H9 (cell line): Measurements from ENCODE around the gene WNT7B. TPM values are rescaled to one million over a fixed set of nuclear protein-coding genes. Genes with fewer than 3 reads are reported as not detected.

Source experiments
- DNase-seq: peaks from one replicate; pipeline ENCODE4 v3.0.0-alpha.2; 2017
- H2AFZ ChIP-seq: one replicate; pipeline ENCODE4 v1.6.1; 2013; ENCODE audit warnings: mild to moderate bottlenecking, low read length, control low read depth, moderate library complexity
- H2AK5ac ChIP-seq: 2 replicates; pipeline ENCODE4 v1.6.1; 2013; ENCODE audit warnings: low read length, control low read depth, mixed read lengths; ENCODE audit not compliant: insufficient read length
- H2BK120ac ChIP-seq: one replicate; pipeline ENCODE4 v1.6.1; 2013; ENCODE audit warnings: low read depth, mild to moderate bottlenecking, low read length, control low read depth, inconsistent platforms; ENCODE audit not compliant: poor library complexity, severe bottlenecking
- H2BK12ac ChIP-seq: 2 replicates; pipeline ENCODE4 v1.6.1; 2013; ENCODE audit warnings: low read length, control low read depth, mixed read lengths, low read depth; ENCODE audit not compliant: insufficient read length
- H2BK15ac ChIP-seq: 2 replicates; pipeline ENCODE4 v1.6.1; 2013; ENCODE audit warnings: low read depth, low read length, control low read depth
- H2BK20ac ChIP-seq: one replicate; pipeline ENCODE4 v1.6.1; 2013; ENCODE audit warnings: low read depth, mild to moderate bottlenecking, low read length, control low read depth, inconsistent platforms; ENCODE audit not compliant: poor library complexity, severe bottlenecking
- H2BK5ac ChIP-seq: 2 replicates; pipeline ENCODE4 v1.6.1; 2013; ENCODE audit warnings: low read length, control low read depth, mixed read lengths; ENCODE audit not compliant: insufficient read length
- H3K14ac ChIP-seq: 2 replicates; pipeline ENCODE4 v1.6.1; 2013; ENCODE audit warnings: low read length, control low read depth; ENCODE audit not compliant: insufficient read depth
- H3K18ac ChIP-seq: 2 replicates; pipeline ENCODE4 v1.6.1; 2013; ENCODE audit warnings: low read depth, mild to moderate bottlenecking, mixed read lengths, low read length, control low read depth; ENCODE audit not compliant: insufficient read length
- H3K23ac ChIP-seq: 2 replicates; pipeline ENCODE4 v1.6.1; 2013; ENCODE audit warnings: low read length, control low read depth, mixed read lengths, low read depth; ENCODE audit not compliant: insufficient read length
- H3K23me2 ChIP-seq: 2 replicates; pipeline ENCODE4 v1.6.1; 2013; ENCODE audit warnings: low read depth, mild to moderate bottlenecking, mixed read lengths, low read length, control low read depth; ENCODE audit not compliant: insufficient read length, poor library complexity, severe bottlenecking
- H3K27ac ChIP-seq: 2 replicates; pipeline ENCODE4 v1.5.1; 2013; ENCODE audit warnings: low read length, control low read depth, mixed read lengths, low read depth; ENCODE audit not compliant: insufficient read length
- H3K27me3 ChIP-seq: 2 replicates; pipeline ENCODE4 v1.6.1; 2013; ENCODE audit warnings: low read length, control low read depth, inconsistent platforms; ENCODE audit not compliant: insufficient read depth
- H3K4ac ChIP-seq: 2 replicates; pipeline ENCODE4 v1.6.1; 2013; ENCODE audit warnings: low read depth, mild to moderate bottlenecking, control low read depth, inconsistent platforms, low read length, moderate library complexity
- H3K4me1 ChIP-seq: 2 replicates; pipeline ENCODE4 v1.6.1; 2013; ENCODE audit warnings: low read length, control low read depth, inconsistent platforms; ENCODE audit not compliant: insufficient read depth
- H3K4me2 ChIP-seq: 2 replicates; pipeline ENCODE4 v1.6.1; 2013; ENCODE audit warnings: low read length, control low read depth, mixed read lengths; ENCODE audit not compliant: insufficient read length, insufficient read depth
- H3K56ac ChIP-seq: 2 replicates; pipeline ENCODE4 v1.6.1; 2013; ENCODE audit warnings: low read depth, mild to moderate bottlenecking, mixed read lengths, low read length, control low read depth; ENCODE audit not compliant: insufficient read length
- H3K79me1 ChIP-seq: 2 replicates; pipeline ENCODE4 v1.6.1; 2013; ENCODE audit warnings: low read depth, mild to moderate bottlenecking, moderate library complexity, low read length, control low read depth, inconsistent platforms; ENCODE audit not compliant: insufficient read depth, poor library complexity, severe bottlenecking
- H3K79me2 ChIP-seq: 2 replicates; pipeline ENCODE4 v1.6.1; 2013; ENCODE audit warnings: low read length, control low read depth, inconsistent platforms; ENCODE audit not compliant: insufficient read depth
- H3K9ac ChIP-seq: 2 replicates; pipeline ENCODE4 v1.6.1; 2013; ENCODE audit warnings: low read length, control low read depth, mixed read lengths; ENCODE audit not compliant: insufficient read length; ENCODE audit errors: extremely low read depth
- H3K9me3 ChIP-seq: one replicate; pipeline ENCODE4 v1.6.1; 2013; ENCODE audit warnings: low read depth, low read length, inconsistent platforms; ENCODE audit not compliant: control insufficient read depth
- H3T11ph ChIP-seq: one replicate; pipeline ENCODE4 v1.6.1; 2013; ENCODE audit warnings: mild to moderate bottlenecking, low read length, control low read depth, inconsistent platforms
- H4K20me1 ChIP-seq: one replicate; pipeline ENCODE4 v1.6.1; 2013; ENCODE audit not compliant: control insufficient read depth, insufficient read length, insufficient read depth
- H4K5ac ChIP-seq: 2 replicates; pipeline ENCODE4 v1.6.1; 2013; ENCODE audit warnings: low read depth, mild to moderate bottlenecking, mixed read lengths, low read length, control low read depth; ENCODE audit not compliant: insufficient read length
- H4K8ac ChIP-seq: replicated peaks from 2 replicates; pipeline ENCODE4 v1.6.1; 2013; ENCODE audit warnings: low read length, control low read depth, mixed read lengths, low read depth; ENCODE audit not compliant: insufficient read length
- H4K91ac ChIP-seq: 2 replicates; pipeline ENCODE4 v1.6.1; 2013; ENCODE audit warnings: low read depth, mild to moderate bottlenecking, moderate library complexity, mixed read lengths, low read length, control low read depth; ENCODE audit not compliant: insufficient read length
- H3K27ac Mint-ChIP-seq, 3 experiments: 2 replicates in 2 of 3; 3 replicates in 1 of 3; pipeline ENCODE4 v1.8.0; 2020 to 2021; ENCODE audit warnings: mixed read lengths in 3 of 3, mild to moderate bottlenecking in 1 of 3, moderate library complexity in 1 of 3
- H3K27me3 Mint-ChIP-seq: 2 replicates; pipeline ENCODE4 v1.8.0; 2021; ENCODE audit warnings: low read depth, mild to moderate bottlenecking, moderate library complexity, mixed read lengths
- H3K36me3 Mint-ChIP-seq, 3 experiments: 2 replicates in 2 of 3; 3 replicates in 1 of 3; pipeline ENCODE4 v1.8.0; 2020 to 2021; ENCODE audit warnings: low read depth in 3 of 3, mixed read lengths in 3 of 3; ENCODE audit not compliant: insufficient read depth in 1 of 3
- H3K4me1 Mint-ChIP-seq, 2 experiments: 2 replicates each; pipeline ENCODE4 v1.8.0; 2020; ENCODE audit warnings: mixed read lengths in 2 of 2
- H3K4me3 Mint-ChIP-seq, 2 experiments: 2 replicates in 1 of 2; 3 replicates in 1 of 2; pipeline ENCODE4 v1.8.0; 2020 to 2021; ENCODE audit warnings: mild to moderate bottlenecking in 2 of 2, mixed read lengths in 2 of 2, moderate library complexity in 1 of 2
- H3K9me3 Mint-ChIP-seq, 2 experiments: 2 replicates in 1 of 2; 3 replicates in 1 of 2; pipeline ENCODE4 v1.8.0; 2020; ENCODE audit warnings: mild to moderate bottlenecking in 2 of 2, mixed read lengths in 2 of 2, moderate library complexity in 1 of 2
- CTCF ChIP-seq: fragments of 200-600 bp; sonication (generic); conservative IDR thresholded peaks from 3 replicates; pipeline ENCODE4 v1.8.0; 2021; ENCODE audit warnings: antibody characterized with exemption, mild to moderate bottlenecking
- WGBS: extraction: QIAGEN DNeasy Blood & Tissue Kit; methylation state at CpG from one replicate; pipeline ENCODE4 v1.1.7; 2013; ENCODE audit warnings: missing lambda C conversion rate, low lambda C conversion rate, mixed read lengths; ENCODE audit not compliant: insufficient read length; ENCODE audit errors: extremely low coverage; 5-methylcytosine and 5-hydroxymethylcytosine counted together
- total RNA-seq: library from RNA; stranded (reverse); gene quantifications from 2 replicates; pipeline ENCODE4 v1.2.1, GENCODE V29; 2021

The WNT7B gene
- total RNA-seq, 1 experiment from 2014 or later: 0.09 TPM

DNA sequence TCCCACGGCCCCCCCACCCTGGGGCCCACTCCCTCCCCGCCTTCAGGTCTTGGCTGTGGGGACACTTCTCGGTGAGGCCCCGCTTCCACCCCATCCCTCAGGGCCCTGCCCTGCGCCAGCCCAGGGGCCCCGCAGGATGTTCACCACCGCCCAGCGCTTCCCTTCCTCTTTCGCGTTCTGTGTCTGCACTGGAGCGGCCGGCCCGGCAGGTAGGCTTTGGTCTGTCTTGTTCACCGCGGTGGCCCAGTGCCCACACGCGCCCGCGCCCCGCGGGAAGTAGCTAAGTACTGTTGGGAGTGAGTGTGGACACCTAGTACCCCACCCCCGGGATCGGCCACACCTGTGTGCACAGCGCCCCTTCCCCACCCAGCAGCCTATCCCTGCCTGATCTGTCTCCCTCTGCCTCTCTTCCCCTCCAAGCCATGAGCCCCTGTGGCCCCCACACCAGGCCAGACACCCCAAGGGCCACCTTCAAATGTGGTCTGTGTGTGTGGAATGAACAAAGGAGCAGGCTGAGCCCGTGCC lies 85.4 kb downstream of the WNT7B start:
- no peak overlapping the region for H2AFZ ChIP-seq
- H3K27ac ChIP-seq: no peak overlapping the region
- Mint-ChIP-seq H3K4me3 (no peak overlapping the region), H3K4me1 (peaks cover 5 to 10% of the 10 kb centered on the region in 2 experiments), H3K27me3 (peaks cover 4% of the 10 kb centered on the region), H3K9me3 (no peaks in the 10 kb centered on the region), H3K36me3 (no peaks in the 10 kb centered on the region), H3K27ac (no peak overlapping the region)
- H3K23me2 ChIP-seq: no peaks in the 10 kb centered on the region
- H3K9ac ChIP-seq: no peak overlapping the region
- no peaks in the 10 kb centered on the region for H3K27me3 ChIP-seq
- no peak overlapping the region; the same call in 1 of the 2 replicates for H3K14ac ChIP-seq
- H4K8ac ChIP-seq: no peak overlapping the region
- no peak overlapping the region for H2BK5ac ChIP-seq
- H2BK15ac ChIP-seq: no peak overlapping the region
- no peak for DNase-seq
- no peak overlapping the region for H2AK5ac ChIP-seq
- no peaks in the 10 kb centered on the region; the same call in 1 of the 2 replicates for H3K4me1 ChIP-seq
- H3K79me2 ChIP-seq: no peaks in the 10 kb centered on the region
- H3K56ac ChIP-seq: no peak overlapping the region
- H3K9me3 ChIP-seq: no peaks in the 10 kb centered on the region
- no peaks in the 10 kb centered on the region for H4K20me1 ChIP-seq
- TF ChIP-seq CTCF: no peak
- WGBS: no CpG with 5 or more reads among the region's 25 CpGs
- H3K79me1 ChIP-seq: no peaks in the 10 kb centered on the region
- no peak overlapping the region for H4K5ac ChIP-seq
- no peak overlapping the region for H2BK20ac ChIP-seq
- no peak overlapping the region for H3K4ac ChIP-seq
- H2BK12ac ChIP-seq: no peak overlapping the region
- H3K18ac ChIP-seq: no peak overlapping the region
- H3K4me2 ChIP-seq: no peak overlapping the region
- H2BK120ac ChIP-seq: no peak overlapping the region
- no peak overlapping the region for H4K91ac ChIP-seq
- no peak overlapping the region for H3K23ac ChIP-seq
- no peak overlapping the region for H3T11ph ChIP-seq
